Measurements from ENCODE around the gene BRMS1.

BRMS1 gene

GRCh38 chr11:66338276-66339161 lies 6.4 kb downstream of the BRMS1 start:
- no peak overlapping the region for H3K4me3 ChIP-seq (ENCODE audit: control insufficient read depth, low read depth, low read length)
- DNase-seq (ENCODE audit: low read depth), result no peak
- TF ChIP-seq CTCF (conservative IDR thresholded peaks at IDR 0.05; ENCODE audit: control insufficient read depth, insufficient read depth, low read depth, low read length), result no peak

- DNase-seq (ENCODE audit: low read depth), result peak; percentile 53
- H3K4me3 ChIP-seq (ENCODE audit: control insufficient read depth, low read depth, low read length), result no peak overlapping the region
- no peak for TF ChIP-seq CTCF (conservative IDR thresholded peaks at IDR 0.05; ENCODE audit: control insufficient read depth, insufficient read depth, low read depth, low read length)
These were observed 7.6 kb downstream of the BRMS1 start for GRCh38 chr11:66337103-66337899.

DNA sequence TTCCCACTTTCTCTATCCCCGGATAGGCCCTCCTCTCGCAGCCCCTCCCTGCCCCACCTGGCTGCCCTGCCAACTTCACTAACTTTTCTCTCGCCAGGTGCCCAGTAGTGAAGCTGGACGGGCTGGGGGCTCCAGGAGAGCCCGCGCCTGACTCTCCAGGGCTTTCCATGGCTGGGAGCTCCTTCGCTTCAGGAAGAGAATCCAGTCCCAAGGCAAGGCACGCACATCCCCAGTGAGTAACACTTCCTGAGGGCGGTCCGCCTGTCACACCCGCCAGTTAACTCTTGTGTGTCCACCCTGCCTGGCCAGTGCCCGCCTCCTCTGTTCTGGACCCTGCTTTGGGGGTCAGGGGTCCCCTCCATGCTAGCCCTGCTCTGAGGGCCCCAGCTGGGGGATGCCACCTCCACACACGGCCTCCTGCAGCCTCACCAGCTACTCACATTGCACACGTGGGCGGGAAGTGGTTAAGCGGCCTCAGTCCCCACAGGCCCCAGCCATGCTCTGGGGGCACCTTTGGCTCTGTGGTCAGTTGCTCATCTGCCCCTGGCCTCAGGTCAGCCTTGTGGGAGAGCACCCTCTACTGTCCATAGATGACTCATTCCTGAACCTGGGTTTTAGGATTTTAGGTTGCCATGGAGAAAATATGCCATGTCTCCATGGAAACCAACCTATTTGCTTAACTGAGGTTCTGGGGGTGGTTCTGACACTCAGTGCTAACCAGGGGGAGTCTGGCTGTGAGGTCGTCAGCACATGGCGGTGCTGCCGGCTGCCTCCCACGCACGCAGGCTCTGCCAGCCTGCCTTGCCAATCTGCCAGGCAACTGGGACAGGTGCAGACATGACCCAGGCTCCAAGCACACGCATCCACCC lies 8.4 kb downstream of the BRMS1 start, which contains the start of gene RIN1:
Gene RIN1, minus strand, starts transcription at position 201 of the 869 bp plus-strand sequence. Its CDS starts 32 bp downstream, at position 169.
- peak; percentile 27 for TF ChIP-seq CTCF (conservative IDR thresholded peaks at IDR 0.05; ENCODE audit: control insufficient read depth, insufficient read depth, low read depth, low read length)
- H3K4me3 ChIP-seq (ENCODE audit: control insufficient read depth, low read depth, low read length), result peak within 1 kb of the TSS; percentile 87
- DNase-seq (ENCODE audit: low read depth), result peak; percentile 100

DNA sequence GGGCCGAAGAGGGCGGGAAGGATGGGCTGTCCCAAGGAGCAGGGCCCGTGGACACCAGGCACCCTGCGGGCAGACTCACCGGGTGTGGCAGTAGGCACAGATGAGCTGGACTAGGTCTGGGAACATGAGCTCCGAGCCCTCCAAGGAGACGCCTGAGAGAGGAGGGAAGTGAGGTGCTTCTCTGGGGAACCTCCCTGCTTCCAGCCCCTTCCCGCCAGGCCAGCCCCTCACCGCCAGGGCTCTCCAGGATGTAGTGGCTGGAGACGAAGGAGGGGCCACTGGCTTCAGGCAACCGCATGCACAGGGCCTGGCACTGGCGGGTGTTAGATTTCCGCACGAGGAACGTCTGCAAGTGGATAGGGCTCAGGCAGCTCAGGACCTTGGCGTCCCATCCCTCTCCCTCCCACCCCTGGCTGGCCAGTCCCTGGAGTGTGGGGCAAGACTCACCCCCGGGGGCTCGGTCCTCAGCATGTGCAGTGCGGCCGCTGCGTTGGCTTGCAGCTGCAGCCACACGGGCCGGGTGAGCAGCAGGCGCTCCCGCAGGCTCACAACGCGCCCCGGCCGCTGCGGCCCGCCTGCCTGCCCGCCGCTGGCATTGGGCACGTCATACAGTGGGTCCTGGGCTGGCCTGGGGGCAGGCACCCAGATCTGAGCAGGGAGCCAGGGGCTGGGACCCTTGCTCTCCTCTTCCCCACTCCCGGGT lies 9.2 kb downstream of the BRMS1 start:
- DNase-seq (ENCODE audit: low read depth), result peak; percentile 69
- TF ChIP-seq CTCF (conservative IDR thresholded peaks at IDR 0.05; ENCODE audit: control insufficient read depth, insufficient read depth, low read depth, low read length), result no peak
- H3K4me3 ChIP-seq (ENCODE audit: control insufficient read depth, low read depth, low read length), result peak overlapping the region; percentile 87

DNA sequence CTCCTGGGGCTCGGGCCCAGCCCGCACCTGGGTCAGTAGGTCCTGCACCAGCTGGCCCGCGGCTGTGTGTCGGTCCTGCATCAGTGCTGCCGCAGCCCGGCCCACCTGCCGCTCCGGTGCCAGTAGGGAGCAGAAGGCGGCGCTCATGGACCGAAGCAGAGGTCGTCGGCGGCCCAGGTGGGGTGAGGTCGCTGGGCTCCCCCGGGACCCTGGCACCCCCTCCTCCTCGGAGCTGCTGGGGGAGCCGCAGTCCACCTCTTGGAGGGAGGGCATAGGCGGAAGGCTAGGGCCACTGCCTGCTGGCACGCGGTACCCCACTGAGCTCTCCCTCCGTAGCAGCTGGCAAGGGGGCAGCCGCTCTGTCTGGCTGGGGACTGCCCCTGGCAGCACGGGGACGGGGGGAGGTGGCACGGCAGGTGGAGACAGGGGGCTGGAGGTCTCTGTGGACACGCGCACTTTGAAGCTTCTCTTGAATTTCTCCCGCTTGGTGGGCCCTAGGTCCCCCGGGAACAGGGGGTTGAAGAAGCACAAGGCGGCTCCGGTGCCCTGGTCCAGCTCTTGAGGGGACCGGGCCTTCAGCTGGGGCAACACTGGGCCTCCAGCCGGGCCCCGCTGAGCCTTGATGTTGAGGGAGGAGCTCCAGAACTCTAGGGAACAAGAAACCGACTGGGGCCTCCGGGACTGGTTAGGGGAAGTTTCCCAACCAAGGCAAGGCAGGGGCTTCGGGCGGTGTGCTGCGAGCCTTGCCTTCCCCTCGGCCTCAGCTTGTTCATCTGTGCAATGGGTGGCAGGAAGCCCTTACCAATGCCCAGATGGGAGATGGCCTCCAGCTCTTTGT lies 10.1 kb downstream of the BRMS1 start:
- DNase-seq (ENCODE audit: low read depth), result no peak
- H3K4me3 ChIP-seq (ENCODE audit: control insufficient read depth, low read depth, low read length), result peak overlapping the region; percentile 87
- no peak for TF ChIP-seq CTCF (conservative IDR thresholded peaks at IDR 0.05; ENCODE audit: control insufficient read depth, insufficient read depth, low read depth, low read length)
